Esophagus squamous epithelium (tissue), 4 donors: Measurements from ENCODE around the gene PARP9.

ENCODE experiments used
- POLR2A ChIP-seq, 4 donors: fragments of 450-650 bp; IDR thresholded peaks; one replicate each; pipeline ENCODE4 v1.6.1; 2017; ENCODE audit warnings: antibody characterized with exemption in 4 of 4, mild to moderate bottlenecking in 4 of 4, moderate library complexity in 3 of 4
- TF ChIP-seq, protein P1 (sequence below), 6 experiments: fragments of 450-650 bp in 4 of 6; fragments of 200-600 bp in 2 of 6; sonication (generic) in 2 of 6; IDR thresholded peaks; one replicate each; pipeline ENCODE4 v1.5.1; 2016 to 2019; ENCODE audit warnings: antibody characterized with exemption in 6 of 6, mild to moderate bottlenecking in 4 of 6, moderate library complexity in 4 of 6

DNA sequence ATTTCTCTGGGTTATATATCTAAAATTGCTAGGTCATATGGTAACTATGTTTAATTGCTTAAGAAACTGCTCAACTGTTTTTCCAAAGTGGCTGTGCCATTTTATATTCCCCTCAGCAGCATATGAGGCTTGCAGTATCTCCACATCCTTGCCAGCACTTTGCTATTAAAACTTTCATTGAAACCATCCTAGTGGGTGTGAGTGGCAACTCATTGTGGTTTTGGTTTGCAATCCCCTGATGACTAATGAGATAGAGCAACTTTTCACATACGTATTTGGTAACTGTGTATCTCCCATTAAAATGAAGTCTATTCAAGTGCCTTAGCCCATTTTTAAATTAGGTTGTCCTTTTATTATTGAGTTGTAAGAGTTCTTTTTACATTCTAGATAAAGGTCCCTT lies 66.7 kb downstream of the PARP9 start:
- TF ChIP-seq, protein P1, sequence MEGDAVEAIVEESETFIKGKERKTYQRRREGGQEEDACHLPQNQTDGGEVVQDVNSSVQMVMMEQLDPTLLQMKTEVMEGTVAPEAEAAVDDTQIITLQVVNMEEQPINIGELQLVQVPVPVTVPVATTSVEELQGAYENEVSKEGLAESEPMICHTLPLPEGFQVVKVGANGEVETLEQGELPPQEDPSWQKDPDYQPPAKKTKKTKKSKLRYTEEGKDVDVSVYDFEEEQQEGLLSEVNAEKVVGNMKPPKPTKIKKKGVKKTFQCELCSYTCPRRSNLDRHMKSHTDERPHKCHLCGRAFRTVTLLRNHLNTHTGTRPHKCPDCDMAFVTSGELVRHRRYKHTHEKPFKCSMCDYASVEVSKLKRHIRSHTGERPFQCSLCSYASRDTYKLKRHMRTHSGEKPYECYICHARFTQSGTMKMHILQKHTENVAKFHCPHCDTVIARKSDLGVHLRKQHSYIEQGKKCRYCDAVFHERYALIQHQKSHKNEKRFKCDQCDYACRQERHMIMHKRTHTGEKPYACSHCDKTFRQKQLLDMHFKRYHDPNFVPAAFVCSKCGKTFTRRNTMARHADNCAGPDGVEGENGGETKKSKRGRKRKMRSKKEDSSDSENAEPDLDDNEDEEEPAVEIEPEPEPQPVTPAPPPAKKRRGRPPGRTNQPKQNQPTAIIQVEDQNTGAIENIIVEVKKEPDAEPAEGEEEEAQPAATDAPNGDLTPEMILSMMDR (IDR thresholded peaks at IDR 0.05), result no peak
- no peak for TF ChIP-seq POLR2A (IDR thresholded peaks at IDR 0.05)
